GM10248 (cell line): ENCODE results near the gene AMER3.
A peak's percentile ranks its signal among the peaks of the same experiment; 100 is the strongest.
"Not testable (repeated sequence)": the region's sequence is repeated elsewhere in the genome, so short reads cannot be mapped to it uniquely, and the experiment has no call there.

Experiments
- CTCF ChIA-PET: fragments of 300-600 bp; sonication (Branson Sonifier 250); formaldehyde crosslinking; extraction: SDS; loops from one replicate; lab custom pipeline; 2021; ENCODE audit warnings: antibody characterized with exemption; lab: Yijun Ruan, JAX
- POLR2A ChIA-PET: fragments of 350-650 bp; sonication (Branson Sonifier 250); formaldehyde crosslinking; extraction: SDS; loops from one replicate; lab custom pipeline; 2020; ENCODE audit warnings: antibody characterized with exemption; lab: Yijun Ruan, JAX
- DNase-seq: peaks from one replicate; pipeline ENCODE4 v3.0.0; 2012; ENCODE audit errors: extremely low spot score
- TF ChIP-seq, protein P1 (sequence below): IDR thresholded peaks from 2 replicates; pipeline ENCODE4 v1.5.1; 2012; ENCODE audit warnings: mild to moderate bottlenecking, low read depth; ENCODE audit errors: extremely low read depth, missing control alignments, control extremely low read depth

The AMER3 gene

DNA sequence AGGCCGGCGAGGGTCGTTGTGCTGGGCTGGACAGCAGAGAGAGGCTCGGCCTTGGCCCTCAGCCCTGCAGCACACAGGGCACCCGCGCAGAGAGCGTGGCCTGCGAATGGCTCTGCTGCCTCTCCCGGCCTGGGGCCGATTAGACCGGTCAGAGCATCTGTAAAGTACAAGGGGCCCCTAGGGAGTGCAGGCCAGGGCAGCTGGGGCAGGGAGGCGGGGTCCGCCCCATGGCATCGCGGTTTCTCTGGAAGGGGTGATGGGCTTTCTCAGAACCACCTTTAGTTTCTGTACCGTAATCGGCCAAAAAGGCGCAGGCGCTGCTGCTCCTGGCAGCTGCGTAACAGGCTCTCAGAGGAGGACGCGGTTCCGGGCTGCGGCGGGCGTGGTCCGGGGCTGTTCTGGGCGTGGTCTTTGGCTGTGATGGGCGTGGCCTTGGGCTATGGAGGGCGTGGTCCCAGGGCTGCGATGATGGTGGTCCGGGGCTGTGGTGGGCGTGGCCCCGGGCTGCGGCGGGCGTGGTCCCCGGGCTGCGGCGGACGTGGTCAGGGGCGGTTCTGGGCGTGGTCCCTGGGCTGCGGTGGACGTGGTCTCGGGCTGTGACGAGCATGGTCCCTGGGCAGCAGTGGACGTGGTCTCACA is 27.9 kb upstream of the AMER3 start:
- CTCF ChIA-PET = interaction anchor here (1.4 to 1.9 kb wide), 3 partner anchors 11 to 70 kb away, joined by 3 to 4 read pairs (median 3); no protein-coding TSS in a partner anchor
- POLR2A ChIA-PET = no interaction called here
- peak; percentile 82 for DNase-seq
- TF ChIP-seq, protein P1, sequence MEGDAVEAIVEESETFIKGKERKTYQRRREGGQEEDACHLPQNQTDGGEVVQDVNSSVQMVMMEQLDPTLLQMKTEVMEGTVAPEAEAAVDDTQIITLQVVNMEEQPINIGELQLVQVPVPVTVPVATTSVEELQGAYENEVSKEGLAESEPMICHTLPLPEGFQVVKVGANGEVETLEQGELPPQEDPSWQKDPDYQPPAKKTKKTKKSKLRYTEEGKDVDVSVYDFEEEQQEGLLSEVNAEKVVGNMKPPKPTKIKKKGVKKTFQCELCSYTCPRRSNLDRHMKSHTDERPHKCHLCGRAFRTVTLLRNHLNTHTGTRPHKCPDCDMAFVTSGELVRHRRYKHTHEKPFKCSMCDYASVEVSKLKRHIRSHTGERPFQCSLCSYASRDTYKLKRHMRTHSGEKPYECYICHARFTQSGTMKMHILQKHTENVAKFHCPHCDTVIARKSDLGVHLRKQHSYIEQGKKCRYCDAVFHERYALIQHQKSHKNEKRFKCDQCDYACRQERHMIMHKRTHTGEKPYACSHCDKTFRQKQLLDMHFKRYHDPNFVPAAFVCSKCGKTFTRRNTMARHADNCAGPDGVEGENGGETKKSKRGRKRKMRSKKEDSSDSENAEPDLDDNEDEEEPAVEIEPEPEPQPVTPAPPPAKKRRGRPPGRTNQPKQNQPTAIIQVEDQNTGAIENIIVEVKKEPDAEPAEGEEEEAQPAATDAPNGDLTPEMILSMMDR = no peak

DNA sequence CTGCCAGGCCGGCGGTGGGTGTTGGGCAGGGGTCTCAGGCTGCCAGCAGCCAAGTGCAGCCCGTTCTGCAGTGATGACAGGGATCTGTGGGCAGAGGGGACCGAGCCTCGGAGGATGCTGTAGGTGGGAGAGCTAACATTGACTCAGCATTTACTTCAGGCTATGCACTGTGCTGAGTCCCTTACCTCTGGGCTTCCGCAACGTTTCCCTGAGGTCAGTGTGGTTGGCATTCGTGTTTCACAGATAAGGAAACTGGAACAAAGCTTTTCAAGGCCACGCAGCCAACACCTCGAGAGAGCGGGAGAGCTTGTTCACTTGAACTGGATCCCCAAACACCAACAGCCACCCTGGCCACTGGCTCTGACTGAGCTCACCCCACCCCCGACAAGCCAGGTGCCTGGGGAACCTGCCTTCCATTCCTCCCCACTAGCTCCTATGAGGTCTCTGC is 27.3 kb upstream of the AMER3 start:
- CTCF ChIA-PET = interaction anchor here (0.8 to 1.9 kb wide), 4 partner anchors 10 to 147 kb away, joined by 3 to 4 read pairs (median 4); no protein-coding TSS in a partner anchor
- TF ChIP-seq, protein P1 = no peak
- POLR2A ChIA-PET = no interaction called here
- no peak for DNase-seq

GRCh38 chr2:130728549-130729316 is 26.6 kb upstream of the AMER3 start, which contains the start of gene GPR148:
TSS of gene GPR148 (plus strand) at chr2:130729070. CDS start at chr2:130729152, 82 bp downstream.
- DNase-seq = no peak
- TF ChIP-seq, protein P1 = no peak
- POLR2A ChIA-PET = no interaction called here
- CTCF ChIA-PET = interaction anchor here (0.8 to 1.9 kb wide), 3 partner anchors 10 to 146 kb away, joined by 3 to 4 read pairs (median 4); no protein-coding TSS in a partner anchor

DNA sequence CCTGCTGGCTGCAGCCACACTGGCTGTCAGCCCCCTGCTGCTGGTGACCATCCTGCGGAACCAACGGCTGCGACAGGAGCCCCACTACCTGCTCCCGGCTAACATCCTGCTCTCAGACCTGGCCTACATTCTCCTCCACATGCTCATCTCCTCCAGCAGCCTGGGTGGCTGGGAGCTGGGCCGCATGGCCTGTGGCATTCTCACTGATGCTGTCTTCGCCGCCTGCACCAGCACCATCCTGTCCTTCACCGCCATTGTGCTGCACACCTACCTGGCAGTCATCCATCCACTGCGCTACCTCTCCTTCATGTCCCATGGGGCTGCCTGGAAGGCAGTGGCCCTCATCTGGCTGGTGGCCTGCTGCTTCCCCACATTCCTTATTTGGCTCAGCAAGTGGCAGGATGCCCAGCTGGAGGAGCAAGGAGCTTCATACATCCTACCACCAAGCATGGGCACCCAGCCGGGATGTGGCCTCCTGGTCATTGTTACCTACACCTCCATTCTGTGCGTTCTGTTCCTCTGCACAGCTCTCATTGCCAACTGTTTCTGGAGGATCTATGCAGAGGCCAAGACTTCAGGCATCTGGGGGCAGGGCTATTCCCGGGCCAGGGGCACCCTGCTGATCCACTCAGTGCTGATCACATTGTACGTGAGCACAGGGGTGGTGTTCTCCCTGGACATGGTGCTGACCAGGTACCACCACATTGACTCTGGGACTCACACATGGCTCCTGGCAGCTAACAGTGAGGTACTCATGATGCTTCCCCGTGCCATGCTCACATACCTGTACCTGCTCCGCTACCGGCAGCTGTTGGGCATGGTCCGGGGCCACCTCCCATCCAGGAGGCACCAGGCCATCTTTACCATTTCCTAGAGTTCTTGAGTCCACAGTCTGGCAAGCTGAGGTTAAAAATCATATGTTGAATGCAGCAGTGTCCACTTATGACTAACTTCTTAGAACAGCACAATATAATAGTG is 25.7 kb upstream of the AMER3 start:
- POLR2A ChIA-PET = no interaction called here
- no peak for DNase-seq

GRCh38 chr2:130732257-130732656 is 23.1 kb upstream of the AMER3 start:
- DNase-seq, CTCF ChIA-PET, POLR2A ChIA-PET: not testable (repeated sequence)

More for the DNA sequence above, 25.7 kb upstream of the AMER3 start:
- CTCF ChIA-PET = interaction anchor here (1.0 to 1.9 kb wide), 3 partner anchors 9 to 144 kb away, joined by 3 to 4 read pairs (median 3); no protein-coding TSS in a partner anchor
- TF ChIP-seq, protein P1 = no peak

- TF ChIP-seq, protein P1 = no peak
- no peak for DNase-seq
- CTCF ChIA-PET = no interaction called here
- POLR2A ChIA-PET = no interaction called here
Observed at GRCh38 chr2:130735200-130735599, 20.1 kb upstream of the AMER3 start.
